Spinal cord (tissue), 10 donors: ENCODE measurements around the gene DLG5. TPM values are rescaled to one million over a fixed set of nuclear protein-coding genes. Genes with fewer than 3 reads are reported as not detected.

Experiments
- DNase-seq, 6 donors: peaks; one replicate each; pipeline versions ENCODE4 v3.0.0 to v3.0.0-alpha.2; 2013 to 2015; ENCODE audit warnings: low spot score in 6 of 6, low read depth in 4 of 6
- H3K27ac ChIP-seq: one replicate; pipeline ENCODE4 v1.5.1; 2013; ENCODE audit warnings: low read depth, low read length, control low read depth
- H3K27me3 ChIP-seq: one replicate; pipeline ENCODE4 v1.6.1; 2013; ENCODE audit warnings: low read length; ENCODE audit not compliant: control insufficient read depth, insufficient read depth
- H3K36me3 ChIP-seq: one replicate; pipeline ENCODE4 v1.6.1; 2013; ENCODE audit warnings: low read length; ENCODE audit not compliant: control insufficient read depth, insufficient read depth
- H3K4me1 ChIP-seq: one replicate; pipeline ENCODE4 v1.6.1; 2013; ENCODE audit warnings: low read length; ENCODE audit not compliant: control insufficient read depth, insufficient read depth
- H3K4me3 ChIP-seq: one replicate; pipeline ENCODE4 v1.5.1; 2013; ENCODE audit warnings: low read depth, low read length, control low read depth
- H3K9me3 ChIP-seq: one replicate; pipeline ENCODE4 v1.6.1; 2013; ENCODE audit warnings: low read length; ENCODE audit not compliant: control insufficient read depth, insufficient read depth
- WGBS: methylation state at CpG from one replicate; pipeline ENCODE4 v1.1.5; 2013; ENCODE audit warnings: missing lambda C conversion rate; ENCODE audit not compliant: insufficient coverage; 5-methylcytosine and 5-hydroxymethylcytosine counted together
- polyA plus RNA-seq, 2 donors: library from polyadenylated mRNA; unstranded; fragments of 120-200 nt; gene quantifications; one replicate each; pipeline ENCODE4 v1.2.1, GENCODE V29; 2013; ENCODE audit not compliant: insufficient read length in 2 of 2
- total RNA-seq, 2 donors: library from RNA; depleted of rRNA in 1 of 2; stranded (reverse); fragments of 120-200 nt in 1 of 2; fragments of >200 nt in 1 of 2; gene quantifications; one replicate each; pipeline versions ENCODE4 v1.2.3 to v1.2.4, GENCODE V29; 2013 to 2014
- donor health status: healthy.

The DLG5 gene
- total and polyA plus RNA-seq, 4 donors: 27.5 to 78.5 (median 51.3) TPM

GRCh38 chr10:77834540-77834939 is 92.0 kb downstream of the DLG5 start:
- 80% methylated on average over 2 of the region's 2 CpGs for WGBS
- Histone ChIP-seq H3K27ac (no peak overlapping the region), H3K4me3 (no peak overlapping the region), H3K36me3 (peaks cover 70% of the 10 kb centered on the region), H3K9me3 (no peaks in the 10 kb centered on the region), H3K4me1 (peaks cover 25% of the 10 kb centered on the region), H3K27me3 (no peaks in the 10 kb centered on the region)
- peak in 1 of 6 donors; percentile 14 for DNase-seq

DNA sequence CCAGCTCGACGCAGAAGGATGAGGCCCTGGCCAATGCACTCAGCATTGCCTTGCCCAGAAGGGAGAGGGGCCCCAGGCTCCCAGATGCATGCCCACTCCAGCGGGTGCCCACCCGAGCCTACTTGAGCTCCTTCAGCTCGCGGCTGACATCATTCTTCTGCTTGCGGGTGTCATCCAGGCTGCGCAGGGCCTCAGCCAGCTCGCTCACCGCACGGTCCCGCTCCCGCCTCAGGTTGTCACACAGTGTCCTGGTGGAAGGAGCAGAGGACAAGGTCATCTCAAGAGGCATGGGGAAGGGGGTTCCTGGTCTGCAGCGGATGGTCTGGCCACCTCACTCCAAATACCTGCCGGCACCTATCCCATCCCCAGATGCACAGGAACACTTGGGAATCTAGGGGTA is 92.8 kb downstream of the DLG5 start:
- no peak overlapping the region for H3K27ac ChIP-seq
- H3K36me3 ChIP-seq: peaks cover 71% of the 10 kb centered on the region
- H3K9me3 ChIP-seq: no peaks in the 10 kb centered on the region
- no peak for DNase-seq
- WGBS: 91% methylated on average over 14 of the region's 15 CpGs
- H3K27me3 ChIP-seq: no peaks in the 10 kb centered on the region
- H3K4me3 ChIP-seq: no peak overlapping the region
- H3K4me1 ChIP-seq: peaks cover 23% of the 10 kb centered on the region

GRCh38 chr10:77833225-77833624 is 93.3 kb downstream of the DLG5 start:
- DNase-seq: no peak
- WGBS: 88% methylated on average over 6 of the region's 6 CpGs
- H3K36me3 ChIP-seq: peaks cover 69% of the 10 kb centered on the region
- no peaks in the 10 kb centered on the region for H3K27me3 ChIP-seq
- H3K27ac ChIP-seq: no peak overlapping the region
- no peaks in the 10 kb centered on the region for H3K9me3 ChIP-seq
- no peak overlapping the region for H3K4me3 ChIP-seq
- peaks cover 18% of the 10 kb centered on the region for H3K4me1 ChIP-seq

DNA sequence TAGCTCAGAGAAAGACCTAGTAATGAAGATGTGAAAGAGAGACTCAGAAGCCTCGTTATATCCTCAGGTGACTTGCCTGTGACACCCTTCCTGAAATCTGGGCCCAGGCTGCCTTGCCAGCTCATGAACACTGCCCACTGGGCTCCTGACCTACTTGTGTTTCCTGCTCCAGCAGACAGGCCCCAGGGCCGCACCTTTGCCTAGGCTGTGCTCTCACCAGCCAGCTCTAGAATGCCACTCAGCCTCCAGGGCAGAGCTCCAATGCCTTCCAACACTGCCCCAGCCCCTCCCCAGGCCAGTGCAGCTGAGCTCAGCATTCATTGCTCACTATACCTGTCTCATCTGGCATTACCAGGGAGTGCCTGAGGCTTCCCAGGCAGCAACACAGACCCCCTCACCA is 94.3 kb downstream of the DLG5 start:
- Histone ChIP-seq H3K36me3 (peaks cover 64% of the 10 kb centered on the region), H3K27me3 (no peaks in the 10 kb centered on the region), H3K4me1 (peaks cover 11% of the 10 kb centered on the region), H3K4me3 (no peak overlapping the region), H3K27ac (no peak overlapping the region), H3K9me3 (no peaks in the 10 kb centered on the region)
- WGBS: 94% methylated on average over 2 of the region's 2 CpGs
- no peak for DNase-seq

DNA sequence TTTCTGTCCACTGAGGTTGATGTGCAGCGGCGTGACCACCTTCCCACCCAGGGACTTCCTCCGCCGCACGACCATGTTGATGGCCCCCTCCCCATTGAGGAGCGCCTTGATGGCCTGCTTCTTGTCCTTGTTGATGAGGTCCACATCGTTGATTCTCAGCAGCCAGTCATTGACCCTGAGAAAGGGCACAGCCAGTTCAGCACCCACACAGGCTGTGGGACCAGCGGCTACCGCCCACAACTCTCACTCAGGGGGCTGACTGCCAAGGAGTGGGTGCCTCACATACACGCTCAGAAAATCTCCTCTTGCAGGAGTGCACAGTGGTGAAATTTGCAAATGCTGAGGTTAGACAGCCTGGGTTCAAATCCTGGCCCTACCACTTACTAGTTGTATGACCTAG is 97.2 kb downstream of the DLG5 start:
- H3K4me3 ChIP-seq: no peak overlapping the region
- no peaks in the 10 kb centered on the region for H3K9me3 ChIP-seq
- DNase-seq: no peak
- no peak overlapping the region for H3K27ac ChIP-seq
- 90% methylated on average over 7 of the region's 10 CpGs for WGBS
- H3K4me1 ChIP-seq: no peaks in the 10 kb centered on the region
- no peaks in the 10 kb centered on the region for H3K27me3 ChIP-seq
- H3K36me3 ChIP-seq: peaks cover 70% of the 10 kb centered on the region

DNA sequence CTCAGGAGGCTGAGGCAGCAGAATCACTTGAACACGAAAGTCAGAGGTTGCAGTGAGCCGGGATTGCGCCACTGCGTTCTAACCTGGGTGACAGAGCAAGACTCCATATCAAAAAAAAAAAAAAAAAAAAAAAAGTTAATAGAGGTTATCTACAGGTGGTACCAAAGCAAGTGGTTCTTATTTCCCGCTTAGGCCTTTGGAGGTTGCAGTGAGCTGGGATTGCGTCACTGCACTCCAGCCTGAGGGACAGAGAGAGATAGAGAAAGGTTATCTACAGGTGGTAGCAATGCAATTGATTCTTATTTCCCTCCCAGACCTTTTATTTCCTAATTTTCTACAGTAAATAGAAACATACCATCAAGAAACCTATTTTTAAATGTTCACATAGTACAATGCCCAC is 98.2 kb downstream of the DLG5 start:
- no peak overlapping the region for H3K4me3 ChIP-seq
- H3K27ac ChIP-seq: no peak overlapping the region
- peaks cover 69% of the 10 kb centered on the region for H3K36me3 ChIP-seq
- no peaks in the 10 kb centered on the region for H3K4me1 ChIP-seq
- H3K9me3 ChIP-seq: no peaks in the 10 kb centered on the region
- no peaks in the 10 kb centered on the region for H3K27me3 ChIP-seq
- no peak for DNase-seq
- WGBS: no CpG with 5 or more reads among the region's 6 CpGs

GRCh38 chr10:77827366-77827765 is 99.2 kb downstream of the DLG5 start:
- Histone ChIP-seq H3K27me3 (no peaks in the 10 kb centered on the region), H3K4me1 (no peaks in the 10 kb centered on the region), H3K27ac (no peak overlapping the region), H3K36me3 (peaks cover 65% of the 10 kb centered on the region), H3K9me3 (no peaks in the 10 kb centered on the region), H3K4me3 (no peak overlapping the region)
- WGBS: 92% methylated on average over 8 of the region's 9 CpGs
- DNase-seq: no peak

GRCh38 chr10:77825965-77826364 is 100.6 kb downstream of the DLG5 start:
- DNase-seq: no peak

GRCh38 chr10:77824908-77825307 is 101.6 kb downstream of the DLG5 start:
- H3K4me3 ChIP-seq: no peak overlapping the region
- DNase-seq: no peak
- H3K27ac ChIP-seq: no peak overlapping the region
- no peaks in the 10 kb centered on the region for H3K4me1 ChIP-seq
- H3K36me3 ChIP-seq: peaks cover 73% of the 10 kb centered on the region
- WGBS: 86% methylated on average over 7 of the region's 7 CpGs
- H3K27me3 ChIP-seq: no peaks in the 10 kb centered on the region
- H3K9me3 ChIP-seq: no peaks in the 10 kb centered on the region

More at GRCh38 chr10:77825965-77826364, 100.6 kb downstream of the DLG5 start:
- H3K27me3 ChIP-seq: no peaks in the 10 kb centered on the region
- H3K4me1 ChIP-seq: no peaks in the 10 kb centered on the region
- H3K27ac ChIP-seq: no peak overlapping the region
- H3K4me3 ChIP-seq: no peak overlapping the region
- WGBS: 89% methylated on average over 3 of the region's 5 CpGs
- H3K9me3 ChIP-seq: no peaks in the 10 kb centered on the region
- peaks cover 71% of the 10 kb centered on the region for H3K36me3 ChIP-seq

GRCh38 chr10:77823811-77824542 is 102.6 kb downstream of the DLG5 start:
- Histone ChIP-seq H3K27me3 (no peaks in the 10 kb centered on the region), H3K4me1 (no peaks in the 10 kb centered on the region), H3K27ac (no peak overlapping the region), H3K9me3 (no peaks in the 10 kb centered on the region), H3K36me3 (peaks cover 75% of the 10 kb centered on the region), H3K4me3 (no peak overlapping the region)
- WGBS: 98% methylated on average over 9 of the region's 10 CpGs
- no peak for DNase-seq
